GM18861 (cell line): ENCODE measurements around the gene DEPDC7.
"Not testable (repeated sequence)": the region's sequence is repeated elsewhere in the genome, so short reads cannot be mapped to it uniquely, and the experiment has no call there.

Source experiments
- ATAC-seq: cut with Tn5 transposase; IDR thresholded peaks from one replicate; pipeline ENCODE4 v1.9.1; 2021; ENCODE audit not compliant: unreplicated experiment

The DEPDC7 gene

GRCh38 chr11:33021937-33022336 lies 6.3 kb downstream of the DEPDC7 start:
- ATAC-seq = peak; percentile 63

- no peak for ATAC-seq
These were observed 9.7 kb downstream of the DEPDC7 start for GRCh38 chr11:33025339-33025722.

DNA sequence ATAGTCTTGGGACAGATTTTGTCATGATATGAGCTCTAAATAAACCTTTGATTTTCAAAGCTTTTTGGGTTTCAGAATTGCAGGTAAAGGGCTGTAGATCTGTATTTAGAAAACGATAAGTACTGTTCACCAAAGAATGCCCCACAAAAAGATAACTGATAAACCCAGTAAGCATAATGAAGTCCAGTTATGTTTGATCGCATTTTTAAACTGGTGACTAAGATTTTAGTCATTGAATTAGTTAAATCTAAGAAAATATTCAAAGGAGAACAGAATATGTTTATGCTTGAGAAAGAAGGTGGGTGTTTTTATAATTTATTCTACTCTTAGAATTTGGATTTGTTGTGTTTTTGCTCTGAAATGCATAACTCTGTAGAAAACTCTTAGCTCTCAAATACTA lies 11.6 kb downstream of the DEPDC7 start:
- ATAC-seq = no peak

- ATAC-seq = no peak
These were observed 12.3 kb downstream of the DEPDC7 start for GRCh38 chr11:33027846-33028536.

GRCh38 chr11:33028537-33028914 lies 12.8 kb downstream of the DEPDC7 start:
- ATAC-seq = no peak

DNA sequence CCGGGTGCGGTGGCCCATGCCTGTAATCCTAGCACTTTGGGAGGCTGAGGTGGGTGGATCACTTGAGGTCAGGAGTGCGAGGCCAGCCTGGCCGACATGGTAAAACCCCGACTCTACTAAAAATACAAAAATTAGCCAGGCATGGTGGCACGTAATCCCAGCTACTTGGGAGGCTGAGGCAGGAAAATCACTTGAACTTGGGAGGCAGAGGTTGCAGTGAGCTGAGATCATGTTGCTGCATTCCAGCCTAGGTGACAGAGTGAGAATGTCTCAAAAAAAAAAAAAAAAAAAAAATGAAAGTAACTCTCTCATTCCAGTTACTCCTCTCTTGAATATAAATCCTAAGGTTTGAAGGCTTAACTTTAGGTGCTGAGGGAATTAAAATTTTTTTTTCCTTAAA lies 13.5 kb downstream of the DEPDC7 start:
- not testable (repeated sequence) for ATAC-seq

DNA sequence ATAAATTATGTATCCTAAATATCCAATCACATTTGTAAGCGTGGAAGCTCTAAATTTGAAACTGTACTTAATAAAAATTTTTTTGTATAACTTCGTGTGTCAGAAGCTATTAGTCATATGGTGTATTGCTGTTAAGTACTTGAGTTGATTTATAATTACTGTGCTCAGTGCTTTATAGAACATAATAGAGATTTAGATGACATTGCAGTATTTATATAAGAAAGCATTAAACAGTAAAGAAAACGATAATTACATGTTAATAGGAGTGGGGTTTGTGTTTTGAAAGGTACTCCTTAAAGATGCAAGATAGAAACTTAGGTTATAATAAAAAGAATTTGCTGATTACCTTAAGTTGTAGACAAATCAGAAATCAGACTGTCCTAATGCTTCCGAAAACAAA lies 17.8 kb downstream of the DEPDC7 start:
- no peak for ATAC-seq

GRCh38 chr11:33035011-33035410 lies 19.3 kb downstream of the DEPDC7 start:
- no peak for ATAC-seq

GRCh38 chr11:33039274-33040032 lies 23.8 kb downstream of the DEPDC7 start, which contains the start of gene TCP11L1:
Gene TCP11L1, plus strand, starts transcription at chr11:33039572. Its CDS starts 4,202 bp downstream, at chr11:33043774.
- ATAC-seq = peak; percentile 62

GRCh38 chr11:33040033-33040861 lies 24.6 kb downstream of the DEPDC7 start:
- ATAC-seq = peak; percentile 1

DNA sequence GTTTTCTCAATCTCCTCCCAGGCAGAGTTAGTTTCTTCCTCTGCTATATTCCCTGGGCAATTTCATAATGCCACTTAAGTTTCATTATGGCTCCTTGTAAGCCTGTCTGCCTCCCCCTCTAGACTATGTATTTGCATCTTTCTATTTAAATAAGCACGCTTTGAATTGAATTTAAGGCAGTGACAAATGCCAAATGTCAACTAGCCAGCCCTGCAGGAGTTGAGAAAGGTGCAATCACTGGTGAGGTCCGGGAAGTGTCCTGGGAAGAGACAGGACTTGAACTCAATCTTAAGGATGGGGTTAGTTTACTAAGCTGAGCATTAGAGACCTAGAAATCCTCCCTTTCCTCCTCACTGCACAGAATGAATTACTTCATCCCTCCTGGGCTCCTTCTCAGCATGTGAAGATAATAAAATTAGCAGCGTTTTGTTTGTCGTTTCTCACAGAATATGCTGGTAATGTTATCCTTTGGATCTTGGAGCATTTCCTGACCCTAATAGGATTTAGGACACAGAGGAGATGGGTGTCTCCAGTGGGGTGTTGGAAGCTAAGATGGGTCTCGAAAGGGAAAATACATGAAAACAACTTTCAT lies 25.3 kb downstream of the DEPDC7 start:
- no peak for ATAC-seq

GRCh38 chr11:33043221-33043830 lies 27.6 kb downstream of the DEPDC7 start:
- ATAC-seq = no peak

GRCh38 chr11:33044285-33044756 lies 28.6 kb downstream of the DEPDC7 start:
- no peak for ATAC-seq

- no peak for ATAC-seq
These were observed 30.0 kb downstream of the DEPDC7 start for GRCh38 chr11:33045551-33046255.

DNA sequence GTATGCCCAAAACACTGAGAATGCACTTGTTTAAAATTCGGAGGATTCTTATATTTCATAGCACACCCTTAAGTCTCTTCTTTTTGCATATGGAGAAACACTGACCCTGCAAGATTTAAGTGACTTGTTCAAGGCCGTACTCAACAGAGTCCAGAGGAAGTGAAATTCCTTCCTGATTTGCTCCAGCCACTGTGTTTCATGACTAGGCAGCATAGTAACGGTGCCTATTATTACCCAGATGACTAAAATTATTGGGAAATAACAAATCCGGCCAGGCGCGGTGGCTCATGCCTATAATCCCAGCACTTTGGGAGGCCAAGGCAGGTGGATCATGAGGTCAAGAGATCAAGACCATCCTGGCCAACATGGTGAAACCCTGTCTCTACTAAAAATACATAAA lies 33.0 kb downstream of the DEPDC7 start:
- ATAC-seq = not testable (repeated sequence)

- ATAC-seq = not testable (repeated sequence)
These were observed 34.1 kb downstream of the DEPDC7 start for GRCh38 chr11:33049565-33050408.

DNA sequence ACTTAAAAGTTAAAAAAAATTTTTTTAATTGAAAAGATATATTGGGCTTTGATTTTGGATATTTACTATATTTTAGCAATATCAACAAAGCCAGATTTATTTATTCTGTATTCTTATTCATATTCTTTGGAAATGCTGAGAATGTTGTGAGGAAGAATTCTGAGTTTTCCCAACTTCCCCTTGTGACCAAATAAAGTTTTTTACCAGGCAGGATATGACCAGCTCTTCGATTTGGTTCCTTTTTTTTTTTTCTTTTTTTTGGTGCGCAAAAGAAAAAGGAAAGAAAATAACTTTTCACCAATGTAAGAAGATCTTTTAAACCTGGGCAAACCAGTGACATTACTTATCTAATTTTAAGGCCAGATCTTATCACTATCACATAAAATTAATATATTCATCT lies 36.6 kb downstream of the DEPDC7 start:
- ATAC-seq = no peak

DNA sequence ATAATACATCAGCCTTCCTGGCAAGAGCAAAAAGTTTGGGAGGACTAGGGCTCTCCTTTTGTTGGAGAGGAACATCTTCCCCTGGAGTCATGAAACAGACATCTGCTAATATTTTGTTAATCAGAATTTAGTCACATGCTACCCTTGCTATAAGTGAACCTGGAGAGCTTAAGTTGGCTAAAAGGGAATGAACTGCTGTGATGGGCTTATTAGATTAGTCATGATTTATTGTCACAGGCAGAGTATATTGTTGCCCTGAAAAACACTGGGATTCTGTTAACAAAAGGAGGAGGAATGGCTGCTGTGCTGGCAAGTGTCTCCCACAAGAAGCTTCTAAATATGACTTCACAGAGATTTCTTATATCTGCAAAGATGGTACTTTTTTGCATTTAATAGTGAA lies 39.7 kb downstream of the DEPDC7 start:
- no peak for ATAC-seq

DNA sequence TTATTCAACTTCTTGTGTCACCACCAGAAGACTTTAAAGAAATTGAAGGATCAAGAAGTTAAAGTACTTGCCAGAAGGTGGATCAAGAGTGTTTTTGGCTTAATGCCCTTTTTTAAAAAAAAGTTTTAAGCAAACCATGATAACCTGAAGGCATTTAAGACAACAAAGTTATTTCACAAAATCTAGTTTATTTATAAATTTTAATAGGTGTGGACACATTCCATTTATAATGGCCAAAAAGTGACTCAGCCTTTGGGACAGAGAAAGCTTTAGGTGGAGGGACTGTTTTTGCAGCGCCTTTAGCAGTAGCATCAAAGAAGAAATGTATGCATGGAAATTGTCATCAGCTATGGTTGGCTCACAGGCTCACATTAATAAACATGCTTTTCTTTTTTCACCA lies 41.6 kb downstream of the DEPDC7 start:
- ATAC-seq = no peak
